ENCODE results near the gene UCK1.

UCK1 gene

GRCh38 chr9:131578731-131579504, 47.9 kb upstream of the UCK1 start:
- peak overlapping the region; percentile 28 for H3K27ac ChIP-seq (ENCODE audit: low read length)
- H3K9ac ChIP-seq (ENCODE audit: low read length): no peak overlapping the region
- H3K4me1 ChIP-seq (ENCODE audit: low read length): peaks cover 10% of the 10 kb centered on the region
- H3K4me3 ChIP-seq (ENCODE audit: low read length): no peak overlapping the region
- H3K27me3 ChIP-seq (ENCODE audit: low read depth, low read length): no peaks in the 10 kb centered on the region
- no peak overlapping the region for H2AFZ ChIP-seq (ENCODE audit: low read depth, low read length)
- peaks cover 72% of the 10 kb centered on the region for H3K36me3 ChIP-seq (replicated peaks; ENCODE audit: low read depth, low read length)
- H3K4me2 ChIP-seq (ENCODE audit: low read length): no peak overlapping the region
- no peaks in the 10 kb centered on the region for H3K9me3 ChIP-seq (ENCODE audit: insufficient read depth, low read length)
- peaks cover 15% of the 10 kb centered on the region; the same call in 1 of the 2 replicates for H4K20me1 ChIP-seq (ENCODE audit: insufficient read depth, low read length)
- TF ChIP-seq EZH2phosphoT487 (IDR thresholded peaks at IDR 0.05; ENCODE audit: low read depth): no peak
- TF ChIP-seq, protein P1, sequence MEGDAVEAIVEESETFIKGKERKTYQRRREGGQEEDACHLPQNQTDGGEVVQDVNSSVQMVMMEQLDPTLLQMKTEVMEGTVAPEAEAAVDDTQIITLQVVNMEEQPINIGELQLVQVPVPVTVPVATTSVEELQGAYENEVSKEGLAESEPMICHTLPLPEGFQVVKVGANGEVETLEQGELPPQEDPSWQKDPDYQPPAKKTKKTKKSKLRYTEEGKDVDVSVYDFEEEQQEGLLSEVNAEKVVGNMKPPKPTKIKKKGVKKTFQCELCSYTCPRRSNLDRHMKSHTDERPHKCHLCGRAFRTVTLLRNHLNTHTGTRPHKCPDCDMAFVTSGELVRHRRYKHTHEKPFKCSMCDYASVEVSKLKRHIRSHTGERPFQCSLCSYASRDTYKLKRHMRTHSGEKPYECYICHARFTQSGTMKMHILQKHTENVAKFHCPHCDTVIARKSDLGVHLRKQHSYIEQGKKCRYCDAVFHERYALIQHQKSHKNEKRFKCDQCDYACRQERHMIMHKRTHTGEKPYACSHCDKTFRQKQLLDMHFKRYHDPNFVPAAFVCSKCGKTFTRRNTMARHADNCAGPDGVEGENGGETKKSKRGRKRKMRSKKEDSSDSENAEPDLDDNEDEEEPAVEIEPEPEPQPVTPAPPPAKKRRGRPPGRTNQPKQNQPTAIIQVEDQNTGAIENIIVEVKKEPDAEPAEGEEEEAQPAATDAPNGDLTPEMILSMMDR (IDR thresholded peaks at IDR 0.05; ENCODE audit: low read depth, low read length): no peak
- no peaks in the 10 kb centered on the region; the same call in 1 of the 2 replicates for H3K79me2 ChIP-seq (ENCODE audit: low read length)

GRCh38 chr9:131578021-131578420, 47.0 kb upstream of the UCK1 start:
- Histone ChIP-seq H4K20me1 (ENCODE audit: insufficient read depth, low read length) (peaks cover 15% of the 10 kb centered on the region; the same call in 1 of the 2 replicates), H3K9me3 (ENCODE audit: insufficient read depth, low read length) (no peaks in the 10 kb centered on the region), H3K27ac (ENCODE audit: low read length) (no peak overlapping the region), H3K79me2 (ENCODE audit: low read length) (no peaks in the 10 kb centered on the region; the same call in 1 of the 2 replicates), H3K9ac (ENCODE audit: low read length) (no peak overlapping the region), H2AFZ (ENCODE audit: low read depth, low read length) (no peak overlapping the region), H3K4me2 (ENCODE audit: low read length) (no peak overlapping the region), H3K27me3 (ENCODE audit: low read depth, low read length) (no peaks in the 10 kb centered on the region), H3K4me1 (ENCODE audit: low read length) (peaks cover 10% of the 10 kb centered on the region), H3K4me3 (ENCODE audit: low read length) (no peak overlapping the region), H3K36me3 (replicated peaks; ENCODE audit: low read depth, low read length) (peaks cover 70% of the 10 kb centered on the region)
- TF ChIP-seq EZH2phosphoT487 (IDR thresholded peaks at IDR 0.05; ENCODE audit: low read depth): no peak
- TF ChIP-seq, protein P1 (IDR thresholded peaks at IDR 0.05; ENCODE audit: low read depth, low read length): no peak

- H3K4me2 ChIP-seq (ENCODE audit: low read length): no peak overlapping the region
- no peak overlapping the region for H3K27ac ChIP-seq (ENCODE audit: low read length)
- H3K36me3 ChIP-seq (replicated peaks; ENCODE audit: low read depth, low read length): peaks cover 71% of the 10 kb centered on the region
These were observed 46.2 kb upstream of the UCK1 start for GRCh38 chr9:131577005-131578000.

More at GRCh38 chr9:131577005-131578000, 46.2 kb upstream of the UCK1 start:
- Histone ChIP-seq H3K4me1 (ENCODE audit: low read length) (peaks cover 10% of the 10 kb centered on the region), H2AFZ (ENCODE audit: low read depth, low read length) (no peak overlapping the region), H4K20me1 (ENCODE audit: insufficient read depth, low read length) (peaks cover 15% of the 10 kb centered on the region; the same call in 1 of the 2 replicates), H3K9ac (ENCODE audit: low read length) (no peak overlapping the region), H3K9me3 (ENCODE audit: insufficient read depth, low read length) (no peaks in the 10 kb centered on the region), H3K4me3 (ENCODE audit: low read length) (no peak overlapping the region), H3K79me2 (ENCODE audit: low read length) (no peaks in the 10 kb centered on the region; the same call in 1 of the 2 replicates), H3K27me3 (ENCODE audit: low read depth, low read length) (no peaks in the 10 kb centered on the region)
- TF ChIP-seq, protein P1 (IDR thresholded peaks at IDR 0.05; ENCODE audit: low read depth, low read length): no peak
- no peak for TF ChIP-seq EZH2phosphoT487 (IDR thresholded peaks at IDR 0.05; ENCODE audit: low read depth)

All from OCI-LY3 (cell line).